DMS 273 treated with DMSO at 0.1 percent for 48 hours (cell line): ENCODE measurements around the gene C4orf46.

Experiments used
- DNase-seq: peaks from one replicate; lab custom pipeline; 2025; lab: John Stamatoyannopoulos, UW

C4orf46 gene

DNA sequence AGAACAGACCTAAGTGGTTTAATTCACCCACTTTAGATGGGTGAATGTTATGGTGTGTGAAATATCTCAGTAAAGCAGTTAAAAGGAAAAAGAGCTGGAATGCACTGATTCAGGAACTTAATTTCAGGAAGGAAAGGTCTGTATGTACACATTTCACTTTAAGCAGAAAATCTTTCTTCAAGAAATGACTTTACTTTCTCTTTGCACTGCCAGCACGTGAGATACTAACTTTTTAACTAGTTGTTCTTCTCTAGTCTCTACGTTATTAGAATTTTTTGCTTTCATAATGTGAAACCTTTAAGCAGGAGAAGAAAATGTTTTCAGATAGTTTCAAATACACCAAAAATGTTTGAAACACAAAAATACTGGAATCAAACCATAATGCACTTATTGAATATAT is 18.8 kb downstream of the C4orf46 start:
- no peak for DNase-seq

DNA sequence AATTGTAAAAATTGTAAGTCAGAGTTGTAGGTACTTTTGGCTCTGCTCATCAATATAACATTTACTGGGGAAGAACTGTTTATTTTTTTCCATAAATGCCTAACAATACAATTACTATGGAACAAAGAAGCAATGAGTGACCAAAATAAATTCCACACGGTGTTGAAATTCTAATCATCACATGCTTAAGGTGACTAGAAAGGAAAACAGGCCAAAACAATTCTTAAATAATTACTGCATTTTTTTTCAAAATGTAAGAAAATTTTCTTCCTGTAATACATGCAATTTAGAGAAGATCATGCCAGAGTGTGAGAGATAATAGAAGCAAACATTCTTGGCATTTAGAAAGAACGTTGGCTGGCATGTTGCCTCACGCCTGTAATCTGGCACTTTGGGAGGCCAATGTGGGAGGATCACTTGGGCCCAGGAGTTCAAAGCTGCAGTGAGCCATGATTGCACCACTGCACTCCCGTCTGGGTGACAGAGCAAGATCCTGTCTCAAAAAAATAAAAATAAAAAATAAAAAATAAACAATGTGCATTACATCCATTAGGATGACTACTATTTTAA is 22.5 kb downstream of the C4orf46 start:
- DNase-seq = no peak

DNA sequence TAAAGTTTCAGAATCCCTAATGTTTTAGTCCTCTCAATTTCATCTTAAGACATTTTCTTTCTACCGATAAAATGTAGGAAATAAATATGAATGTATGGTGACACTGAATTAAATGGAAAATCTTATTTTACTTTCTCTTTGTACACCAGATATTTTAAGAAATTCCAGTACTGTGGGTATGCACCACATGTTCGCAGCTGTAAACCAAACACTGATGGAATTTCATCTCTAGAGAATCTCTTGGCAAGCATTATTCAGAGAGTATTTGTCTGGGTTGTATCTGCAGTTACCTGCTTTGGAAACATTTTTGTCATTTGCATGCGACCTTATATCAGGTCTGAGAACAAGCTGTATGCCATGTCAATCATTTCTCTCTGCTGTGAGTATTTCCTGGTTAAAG is 26.9 kb downstream of the C4orf46 start:
- DNase-seq = no peak

GRCh38 chr4:158644356-158644755 is 27.3 kb downstream of the C4orf46 start:
- no peak for DNase-seq

DNA sequence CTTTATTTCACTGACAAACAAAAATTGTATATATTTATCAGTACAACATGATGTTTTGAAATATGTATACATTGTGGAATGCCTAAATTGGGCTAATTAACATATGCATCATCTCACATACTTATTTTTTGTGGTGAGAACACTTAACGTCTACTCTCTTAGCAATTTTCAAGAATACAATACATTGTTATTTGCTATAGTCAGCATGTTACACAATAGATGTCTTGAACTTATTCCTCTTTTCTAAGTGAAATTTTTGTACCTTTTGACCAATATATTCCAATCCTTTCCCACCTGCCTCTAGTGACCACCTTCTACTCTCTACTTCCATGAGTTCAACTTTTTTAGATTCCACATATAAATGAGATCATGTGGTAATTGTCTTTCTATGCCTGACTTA is 35.1 kb downstream of the C4orf46 start:
- DNase-seq = no peak

DNA sequence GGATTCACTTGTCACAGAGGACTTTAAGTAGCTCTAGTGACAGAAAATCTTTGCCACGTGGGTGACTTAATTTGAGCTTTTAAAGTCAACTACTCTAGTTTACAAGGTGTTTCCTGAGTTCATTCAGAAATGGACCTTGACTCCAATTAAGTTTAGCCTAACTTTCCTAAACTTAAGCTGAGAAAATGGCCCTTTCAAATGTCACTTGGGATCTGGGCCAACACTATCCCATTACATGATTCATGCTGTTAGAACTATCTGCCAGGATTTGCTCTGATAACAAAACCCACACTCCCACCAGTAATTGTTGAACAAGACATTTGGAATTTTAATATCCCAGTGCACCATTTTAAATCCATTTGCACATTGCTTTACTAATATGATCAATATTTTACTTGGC is 40.8 kb downstream of the C4orf46 start:
- DNase-seq = no peak

- no peak for DNase-seq
Observed at GRCh38 chr4:158625544-158625943, 46.1 kb downstream of the C4orf46 start.

DNA sequence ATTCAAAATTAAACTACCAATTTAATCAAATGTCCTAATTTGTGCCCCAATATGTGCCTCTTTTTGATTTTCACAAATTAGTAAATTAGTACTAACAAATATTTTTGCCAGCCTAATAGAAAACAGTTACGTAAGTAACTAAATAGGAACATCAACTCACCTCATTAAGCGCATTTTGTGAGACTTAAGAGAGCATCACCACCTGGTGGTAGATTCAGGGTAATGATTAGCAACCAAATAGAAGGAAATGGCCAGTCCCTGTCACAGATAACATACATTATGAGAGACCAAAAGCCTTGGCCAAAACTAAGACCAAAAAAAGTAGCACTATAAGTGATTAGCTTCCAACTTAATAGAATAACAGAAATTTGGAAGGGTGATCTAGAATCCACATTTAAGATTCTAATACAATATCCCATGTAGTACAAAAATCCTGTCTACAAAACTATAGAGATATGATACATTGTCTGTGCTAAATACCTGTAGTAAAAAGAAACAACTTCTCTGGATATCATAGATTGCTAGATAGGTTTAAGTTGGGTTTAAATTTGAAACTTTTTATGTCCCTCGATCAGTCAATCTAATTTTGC is 46.7 kb downstream of the C4orf46 start:
- no peak for DNase-seq

DNA sequence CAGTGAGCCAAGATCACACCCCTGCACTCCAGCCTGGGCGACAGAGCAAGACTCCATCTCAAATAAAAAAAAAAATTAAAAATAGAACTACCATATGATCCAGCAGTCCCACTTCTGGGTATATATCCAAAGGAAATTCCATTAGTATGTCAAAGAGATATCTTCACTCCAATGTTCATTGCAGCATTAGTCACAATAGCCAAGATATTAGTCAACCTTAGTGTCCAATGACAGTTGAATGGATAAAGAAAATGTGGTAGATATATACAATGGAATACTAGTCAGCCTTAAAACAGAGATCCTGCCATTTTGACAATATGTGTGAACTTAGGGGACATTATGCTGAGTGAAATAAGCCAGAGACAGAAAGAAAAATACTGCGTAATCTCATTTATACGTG is 49.4 kb downstream of the C4orf46 start:
- DNase-seq = no peak

DNA sequence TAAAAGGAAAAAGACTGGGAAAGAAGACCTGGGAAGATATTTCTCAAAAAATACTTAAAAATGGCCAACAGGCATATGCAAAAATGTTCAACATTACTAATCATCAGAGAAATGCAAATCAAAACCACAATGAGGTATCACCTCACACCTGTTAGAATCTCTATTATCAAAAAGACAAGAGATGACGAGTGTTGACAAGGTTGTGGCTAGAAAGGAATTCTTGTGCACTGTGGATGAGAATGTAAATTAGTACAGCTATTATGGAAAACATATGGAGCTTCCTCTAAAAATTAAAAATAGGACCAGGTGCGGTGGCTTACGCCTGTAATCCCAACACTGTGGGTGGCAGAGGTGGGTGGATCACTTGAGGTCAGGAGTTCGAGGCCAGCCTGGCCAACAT is 50.0 kb downstream of the C4orf46 start:
- no peak for DNase-seq

- DNase-seq = no peak
Observed at GRCh38 chr4:158617956-158618355, 53.7 kb downstream of the C4orf46 start.
